Heart left ventricle (tissue), 13 donors: Measurements from ENCODE around the gene PARVA.

Experiments
- POLR2A ChIP-seq, 2 donors: fragments of 450-650 bp; IDR thresholded peaks; one replicate each; pipeline ENCODE4 v1.6.1; 2017; ENCODE audit warnings: antibody characterized with exemption in 2 of 2, mild to moderate bottlenecking in 2 of 2, moderate library complexity in 2 of 2
- TF ChIP-seq, protein P1 (sequence below), 12 donors: fragments of 200-600 bp; sonication (generic) in 4 of 12; IDR thresholded peaks; one replicate each; pipeline versions ENCODE4 v1.5.0 to v1.8.0; 2018 to 2022; ENCODE audit warnings: antibody characterized with exemption in 12 of 12, mild to moderate bottlenecking in 5 of 12
- donor health status: ischemic (EF 13 %, LVEDD 7.1; RV severe dilation, severe dysfunction).
- donor health status: DM: no; HTN: yes; CAD: no.
- donor health status: DM: no; HTN: no; CAD: no.
- donor health status: ischemic (EF 25% LVEDD 6.9; RV normal size, moderate dysfunction).
- donor health status: ischemic (EF 25% LVEDD 5.7; RV mildly dilated, moderate dysfunction).
- donor health status: ischemic (EF 35%, LVEDD 5.7; RV mildly dilated, moderate dysfunction).
- donor health status: nonischemic (EF 11% LVEDD 7.7; RV severe dilation, severe dysfunction).
- donor health status: DM: yes; HTN: yes; CAD: no.
- donor health status: PGD.
- donor health status: ischemic (EF 29% LVEDD 5.4; RV normal size, mild dysfunction).
- donor health status: nonischemic (EF 23%, LVEDD 6.1; RV moderate dilation, normal function).

DNA sequence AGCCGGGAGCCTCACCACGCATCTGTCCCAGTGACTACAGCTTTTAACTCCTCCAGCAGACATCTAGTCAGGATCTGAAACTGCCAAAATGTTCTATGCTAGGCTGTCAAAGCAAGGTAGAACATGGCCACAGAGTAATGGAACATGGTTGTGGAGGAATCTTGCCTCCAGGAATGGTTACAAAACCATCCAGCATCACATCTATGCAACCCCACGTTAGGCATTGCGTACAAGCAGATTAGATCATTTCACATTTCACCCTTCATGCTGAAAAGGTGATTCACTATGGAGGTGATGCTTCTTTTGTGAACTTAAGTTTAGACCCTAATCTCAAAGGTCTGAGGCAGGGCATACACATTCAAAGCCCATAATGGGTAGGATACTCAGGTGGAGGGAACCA is 103.0 kb downstream of the PARVA start:
- TF ChIP-seq, protein P1, sequence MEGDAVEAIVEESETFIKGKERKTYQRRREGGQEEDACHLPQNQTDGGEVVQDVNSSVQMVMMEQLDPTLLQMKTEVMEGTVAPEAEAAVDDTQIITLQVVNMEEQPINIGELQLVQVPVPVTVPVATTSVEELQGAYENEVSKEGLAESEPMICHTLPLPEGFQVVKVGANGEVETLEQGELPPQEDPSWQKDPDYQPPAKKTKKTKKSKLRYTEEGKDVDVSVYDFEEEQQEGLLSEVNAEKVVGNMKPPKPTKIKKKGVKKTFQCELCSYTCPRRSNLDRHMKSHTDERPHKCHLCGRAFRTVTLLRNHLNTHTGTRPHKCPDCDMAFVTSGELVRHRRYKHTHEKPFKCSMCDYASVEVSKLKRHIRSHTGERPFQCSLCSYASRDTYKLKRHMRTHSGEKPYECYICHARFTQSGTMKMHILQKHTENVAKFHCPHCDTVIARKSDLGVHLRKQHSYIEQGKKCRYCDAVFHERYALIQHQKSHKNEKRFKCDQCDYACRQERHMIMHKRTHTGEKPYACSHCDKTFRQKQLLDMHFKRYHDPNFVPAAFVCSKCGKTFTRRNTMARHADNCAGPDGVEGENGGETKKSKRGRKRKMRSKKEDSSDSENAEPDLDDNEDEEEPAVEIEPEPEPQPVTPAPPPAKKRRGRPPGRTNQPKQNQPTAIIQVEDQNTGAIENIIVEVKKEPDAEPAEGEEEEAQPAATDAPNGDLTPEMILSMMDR (IDR thresholded peaks at IDR 0.05): no peak
- TF ChIP-seq POLR2A (IDR thresholded peaks at IDR 0.05): no peak
